Measurements from ENCODE around the gene ATL1.

ATL1 gene

DNA sequence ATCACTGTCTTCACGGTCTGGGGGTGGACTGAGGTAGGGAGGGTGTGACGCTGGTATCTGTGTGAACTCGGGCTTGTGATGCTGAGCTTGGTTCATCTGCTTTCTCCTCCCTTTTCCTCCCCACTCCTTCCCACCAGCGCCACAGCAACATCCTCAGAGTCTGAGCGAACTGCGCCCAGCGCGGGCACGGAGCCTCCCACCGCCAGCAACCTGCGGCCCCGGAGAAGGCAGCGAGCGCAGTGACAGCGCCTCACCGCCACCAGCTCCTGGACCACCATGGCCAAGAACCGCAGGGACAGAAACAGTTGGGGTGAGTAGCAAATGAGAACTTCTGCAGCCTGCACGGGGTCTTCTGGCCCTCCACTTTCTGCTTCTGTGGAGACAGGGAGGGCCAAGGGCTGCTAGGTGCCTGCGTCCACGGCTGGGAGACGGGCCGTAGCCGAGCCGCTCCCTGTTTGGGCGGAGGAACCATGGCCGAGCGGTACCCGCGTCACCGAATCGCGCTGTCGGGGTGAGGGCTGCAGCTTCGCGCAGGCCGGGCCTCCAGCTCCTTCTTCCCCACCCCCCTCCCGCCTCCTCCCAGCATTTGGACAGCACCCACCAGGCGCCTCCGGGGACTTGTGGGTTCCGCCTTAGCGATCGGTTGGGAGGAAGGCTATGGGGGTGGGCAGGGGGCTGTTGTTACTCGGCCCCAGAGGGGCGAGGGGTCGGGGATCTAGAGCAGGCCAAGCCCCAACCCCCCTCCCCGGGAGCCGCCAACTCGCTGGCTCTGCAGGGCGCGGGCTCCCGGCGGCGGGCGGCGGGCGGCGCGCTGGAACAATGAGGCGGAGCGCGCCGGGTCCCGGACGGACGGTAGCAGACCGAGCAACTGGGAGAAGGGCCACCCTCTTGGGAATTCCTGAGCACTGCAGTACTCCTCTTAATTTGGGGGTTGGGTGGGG is at the start of gene ATL1:
Gene ATL1 (plus strand): TSS at position 156 of the 941 bp plus-strand sequence. CDS start 121 bp downstream, at position 277.
- DNase-seq: peak; percentile 71 to 73

DNA sequence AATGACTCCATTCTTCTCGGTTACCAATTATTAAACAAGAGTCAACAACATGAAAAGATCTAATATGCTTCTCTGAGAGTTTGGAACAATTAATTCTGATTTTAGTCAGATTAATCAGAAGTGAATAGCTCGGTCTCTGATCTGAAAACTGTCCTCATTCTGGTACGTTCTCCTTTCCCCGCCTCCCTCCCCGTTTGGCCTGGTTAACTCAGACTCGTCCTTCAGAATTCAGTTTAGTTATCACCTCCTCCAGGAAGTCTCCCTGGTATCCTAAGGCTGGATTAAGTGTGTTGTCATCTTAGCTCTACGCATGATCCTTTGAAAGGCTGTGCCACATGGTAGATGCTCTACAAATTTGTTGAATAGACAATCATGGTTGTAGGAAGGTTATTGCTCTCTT is 49.8 kb upstream of the ATL1 start:
- no peak for DNase-seq

DNA sequence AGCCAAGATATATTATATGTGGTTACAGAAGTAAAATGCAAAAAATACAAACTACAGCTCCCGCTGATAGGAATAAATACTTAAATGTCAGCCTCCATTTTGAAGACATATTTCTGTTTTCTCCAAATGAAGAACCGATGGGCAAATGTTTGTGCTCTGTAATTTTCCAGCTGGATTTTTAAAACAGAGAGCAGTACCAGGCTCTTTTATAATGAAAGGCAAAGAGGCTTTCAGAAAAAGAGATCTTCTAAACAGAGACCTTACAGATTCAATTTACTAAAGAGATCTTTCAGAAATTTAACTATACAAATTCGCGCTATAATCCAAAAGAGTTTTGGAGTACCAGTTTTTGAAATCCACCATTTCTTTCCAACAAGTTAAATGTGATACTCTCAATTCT is 47.5 kb upstream of the ATL1 start:
- no peak for DNase-seq

DNA sequence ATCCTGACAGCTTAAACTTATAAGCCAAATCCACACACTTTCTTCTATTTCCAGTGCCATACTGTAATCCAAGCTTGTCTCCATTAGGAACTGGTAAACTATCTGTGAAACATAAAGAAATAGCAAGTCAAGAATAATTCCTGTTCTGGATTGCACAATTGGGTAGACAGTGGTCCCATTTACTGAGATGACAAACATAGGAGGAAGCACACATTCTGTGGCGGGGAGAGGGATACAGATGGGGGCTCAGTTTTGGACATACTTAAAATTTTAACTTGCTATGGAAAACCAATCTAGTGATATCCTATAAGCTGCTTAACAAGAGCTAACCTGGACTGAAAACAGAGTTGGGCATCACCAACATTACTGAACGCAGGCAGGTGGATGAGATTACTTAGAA is 43.9 kb upstream of the ATL1 start:
- no peak for DNase-seq

DNA sequence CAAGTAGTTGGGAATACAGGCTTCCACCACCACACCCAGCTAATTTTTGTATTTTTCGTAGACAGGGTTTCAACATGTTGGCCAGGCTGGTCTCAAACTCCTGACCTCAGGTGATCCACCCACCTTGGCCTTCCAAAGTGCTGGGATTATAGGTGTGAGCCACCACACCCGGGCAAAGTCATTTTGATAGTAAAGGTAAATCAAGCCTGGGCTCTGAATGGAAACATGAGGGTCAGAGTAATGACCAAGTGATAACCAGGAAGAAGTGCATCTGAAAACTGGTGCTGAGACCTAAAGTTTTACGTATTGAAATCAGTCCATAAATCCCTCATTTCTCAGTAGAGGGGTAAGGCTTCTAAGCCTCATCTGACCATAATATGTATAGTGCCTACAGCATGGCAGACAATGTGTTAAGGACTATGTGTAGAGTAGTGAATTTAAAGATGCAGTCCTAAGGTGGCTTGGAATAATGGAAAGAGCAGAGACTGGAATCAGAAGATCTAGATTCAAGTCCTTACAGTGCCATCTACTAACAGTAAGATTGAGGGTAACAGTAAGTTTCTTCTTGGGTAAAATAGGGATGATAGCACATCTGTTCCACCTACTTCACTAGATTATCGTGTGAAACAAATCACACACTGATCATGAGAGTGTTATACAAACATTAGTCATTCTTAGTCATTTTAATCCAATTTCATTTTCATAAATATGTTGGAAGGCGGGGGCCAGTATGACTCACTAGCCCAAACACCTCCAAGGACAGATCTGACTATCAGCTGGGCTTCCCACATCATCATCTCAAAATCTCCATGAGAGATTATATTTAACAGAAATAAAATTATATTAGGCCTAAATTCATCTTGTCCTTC is 38.8 kb upstream of the ATL1 start:
- DNase-seq: no peak

DNA sequence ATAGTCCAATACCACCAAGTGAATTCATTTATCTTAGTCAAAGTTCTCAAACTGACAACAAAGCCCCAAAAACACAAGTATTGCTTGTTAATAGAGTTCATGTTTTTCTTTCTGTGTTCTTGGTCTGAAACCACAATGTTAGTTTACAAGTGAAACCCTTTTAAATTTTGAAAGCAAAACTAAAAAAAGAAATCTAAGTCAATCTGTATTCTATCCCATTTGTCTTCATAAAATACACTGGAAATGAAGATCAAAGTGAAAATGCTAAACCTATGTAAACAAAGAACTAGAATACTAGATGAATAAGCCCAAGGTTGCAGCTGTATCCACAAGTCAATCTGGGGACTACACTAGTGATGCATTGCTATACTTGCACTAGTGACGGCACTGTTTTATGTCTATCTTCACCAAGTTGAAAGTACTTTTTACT is 38.0 kb upstream of the ATL1 start:
- peak; percentile 38 to 59 for DNase-seq

DNA sequence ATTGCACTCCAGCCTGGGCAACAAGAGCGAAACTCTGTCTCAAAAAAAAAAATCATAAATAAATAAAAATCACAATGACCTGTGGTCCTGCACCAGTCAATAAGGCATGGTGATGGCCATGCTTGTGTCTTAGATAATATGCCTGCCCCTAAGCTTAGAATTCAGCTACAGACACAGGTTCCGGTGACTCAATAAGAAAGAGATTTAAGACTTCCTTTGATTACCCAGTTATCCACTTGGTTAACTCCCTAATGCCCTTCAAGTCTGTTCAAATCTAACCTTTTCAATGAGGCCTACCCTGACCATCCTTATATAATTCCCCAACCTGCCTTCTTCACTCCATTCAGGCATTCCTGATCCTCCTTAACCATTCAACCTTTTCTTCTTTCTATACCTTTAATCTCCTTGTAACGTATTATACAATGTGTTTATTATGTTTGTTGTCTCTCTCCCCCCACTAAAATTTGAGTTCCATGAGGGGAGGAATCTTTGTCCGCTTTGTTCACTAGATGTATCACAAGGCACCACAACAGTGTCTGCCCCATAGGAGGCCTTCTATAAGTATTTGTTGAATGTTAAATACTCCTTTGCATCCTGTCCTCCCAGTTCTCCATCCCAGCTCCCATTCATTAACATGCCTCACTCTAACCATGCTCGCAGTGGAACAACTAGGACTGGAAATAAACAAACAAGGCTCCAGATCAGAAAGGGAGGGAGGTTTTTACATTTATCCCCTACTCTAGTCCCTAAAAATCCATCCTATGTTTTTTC is 36.5 kb upstream of the ATL1 start:
- no peak for DNase-seq

DNA sequence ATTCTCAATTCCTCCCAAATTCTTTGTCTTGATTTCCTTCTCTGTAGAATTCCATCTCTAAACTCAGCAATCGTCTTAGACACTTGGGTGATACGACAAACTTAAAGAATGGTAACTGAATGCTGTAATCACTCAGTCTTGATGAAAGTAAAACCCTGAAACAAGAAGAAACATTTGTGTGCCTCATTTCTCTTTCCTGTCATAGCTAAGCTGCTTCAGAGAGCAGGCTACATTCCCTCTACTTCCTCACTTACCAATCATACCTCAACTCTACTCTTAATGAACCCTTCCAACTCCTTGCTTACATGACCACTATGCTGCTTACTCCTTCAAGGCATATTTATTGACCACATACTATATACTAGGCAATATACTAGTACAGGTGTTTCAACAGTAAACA is 35.9 kb upstream of the ATL1 start:
- no peak for DNase-seq

DNA sequence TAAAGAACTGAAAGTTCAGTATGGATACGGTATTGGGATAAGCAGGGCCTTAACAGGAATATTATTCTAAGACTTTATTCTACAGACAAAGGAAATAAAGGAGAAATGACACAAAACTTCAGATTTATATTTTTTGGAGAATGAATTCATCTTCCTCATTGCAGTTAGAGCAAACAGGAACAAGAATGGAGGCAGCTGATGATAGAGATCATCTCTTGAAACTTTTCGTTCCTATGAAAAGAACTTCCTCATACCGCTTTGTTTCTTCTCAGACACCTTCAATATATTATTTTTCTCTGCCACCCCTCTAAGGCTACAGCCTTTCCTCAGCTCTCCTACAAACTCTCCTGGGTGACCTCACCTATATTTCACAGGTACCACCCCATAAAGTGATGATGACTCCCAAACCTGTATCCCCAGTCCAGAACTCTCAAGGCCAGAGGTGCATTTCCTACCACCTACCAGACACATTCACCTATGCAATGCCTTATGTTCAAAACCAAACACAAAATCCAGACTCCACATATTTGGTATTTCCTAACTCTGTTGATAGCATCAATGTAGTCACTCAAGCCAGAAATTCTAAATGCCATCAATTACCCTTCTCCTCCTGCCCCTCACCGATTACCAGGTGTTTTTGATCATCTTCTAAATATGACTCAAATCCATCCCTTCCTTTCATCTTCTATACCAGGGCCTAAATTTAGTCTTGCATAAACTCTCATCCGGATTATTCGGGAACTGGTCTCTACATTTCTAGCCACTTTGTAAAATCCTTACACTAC is 35.0 kb upstream of the ATL1 start:
- no peak for DNase-seq

DNA sequence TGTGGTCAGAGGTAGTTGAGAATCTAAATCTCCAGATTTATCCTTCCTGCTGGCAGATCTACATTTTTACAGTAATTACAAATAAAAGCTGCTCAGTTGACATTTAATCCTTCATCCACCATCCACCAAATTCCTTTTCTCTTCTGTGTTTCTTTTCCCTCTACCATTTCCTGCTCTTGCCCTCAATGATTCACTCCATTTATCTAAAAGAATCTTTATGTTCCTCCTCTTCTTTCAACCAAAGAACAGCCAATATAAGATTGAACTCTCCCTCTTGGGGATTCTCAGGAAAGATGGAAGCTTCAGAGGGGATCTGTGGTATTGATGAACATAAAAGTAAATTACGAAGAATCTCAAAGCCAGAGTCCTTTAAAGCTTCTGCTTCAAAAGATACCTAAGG is 31.9 kb upstream of the ATL1 start:
- no peak for DNase-seq

DNA sequence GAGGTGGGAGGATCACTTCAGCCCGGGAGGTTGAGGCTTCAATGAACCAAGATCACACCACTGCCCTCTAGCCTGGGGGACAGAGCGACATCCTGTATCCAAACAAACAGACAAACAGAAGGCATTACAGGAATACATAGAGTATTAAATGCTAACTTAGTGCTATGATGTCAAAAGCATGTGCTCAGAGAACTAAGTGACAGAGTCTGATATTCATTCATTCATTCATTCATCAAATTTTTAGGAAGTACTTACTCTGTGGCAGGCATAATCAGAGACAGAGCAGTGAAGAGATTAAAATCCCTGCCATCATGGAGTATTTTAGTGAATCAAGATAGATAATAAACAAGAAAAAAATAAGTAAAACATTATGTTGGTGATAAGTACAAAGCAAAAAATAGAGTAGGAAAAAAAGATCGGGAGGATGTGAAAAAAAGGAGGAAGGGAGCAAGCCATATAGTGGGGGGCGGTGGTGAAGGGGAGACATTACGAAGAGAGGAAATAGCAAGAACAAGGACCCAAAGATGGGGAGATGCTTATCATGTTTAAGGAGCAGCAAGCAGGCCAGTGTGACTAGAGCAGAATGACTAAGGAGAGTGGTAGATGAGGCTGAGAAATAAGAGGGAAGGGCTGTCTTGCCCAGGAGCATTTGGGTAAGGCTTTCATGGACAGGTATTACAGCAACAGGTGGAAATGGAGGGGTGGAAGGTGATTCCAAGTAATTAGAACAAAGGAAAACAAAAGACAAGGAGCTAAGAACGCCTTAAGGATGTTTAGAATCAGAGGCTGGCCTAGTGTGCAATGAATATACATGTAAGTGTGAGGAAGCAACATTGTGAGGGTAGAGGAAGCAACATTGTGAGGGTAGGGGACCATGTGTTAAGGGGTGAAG is 30.4 kb upstream of the ATL1 start:
- DNase-seq: no peak

DNA sequence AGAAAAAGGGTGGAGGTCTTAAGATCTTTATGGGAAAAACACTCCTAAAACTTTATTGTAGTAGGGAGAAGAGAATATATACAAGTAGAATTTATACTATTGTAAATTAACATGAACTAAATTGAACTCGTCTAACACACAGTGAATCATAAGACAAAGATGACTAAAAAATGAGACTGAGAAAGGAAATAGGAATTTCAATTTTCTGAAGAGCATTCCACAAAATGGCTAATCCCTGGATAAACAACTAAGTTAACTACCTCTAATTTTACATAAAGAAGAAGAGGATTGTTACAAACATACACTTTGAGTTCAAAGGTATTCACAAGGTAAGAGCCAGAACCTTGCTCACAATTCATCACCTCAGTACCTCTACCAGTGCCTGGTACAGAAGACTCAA is 29.6 kb upstream of the ATL1 start:
- no peak for DNase-seq

DNA sequence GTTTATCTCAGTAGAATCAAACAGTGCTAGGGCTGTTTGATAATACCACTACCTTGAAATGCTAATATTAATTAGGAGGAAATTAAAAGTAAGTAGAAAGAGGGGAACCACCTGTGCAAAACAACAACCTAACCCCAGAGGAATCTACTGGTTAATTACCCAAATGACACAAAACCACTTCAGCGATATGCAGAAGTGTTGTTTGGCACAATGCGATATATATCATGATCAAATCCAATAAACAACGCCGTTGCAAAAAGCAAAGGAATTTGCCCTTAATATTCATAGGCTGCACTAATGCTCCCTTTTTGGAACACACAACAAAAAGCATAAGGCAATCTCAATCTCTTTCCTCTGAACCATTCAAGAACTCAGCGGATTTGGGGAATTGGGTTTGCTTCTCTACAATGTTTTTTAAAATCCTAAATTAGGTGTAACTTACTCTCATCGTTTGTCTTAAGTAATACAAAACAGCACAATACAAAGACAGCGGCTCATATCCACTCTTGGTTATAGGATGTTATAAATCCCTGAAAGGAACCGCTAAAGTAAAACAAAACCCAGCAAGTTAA is 29.1 kb upstream of the ATL1 start:
- no peak for DNase-seq

DNA sequence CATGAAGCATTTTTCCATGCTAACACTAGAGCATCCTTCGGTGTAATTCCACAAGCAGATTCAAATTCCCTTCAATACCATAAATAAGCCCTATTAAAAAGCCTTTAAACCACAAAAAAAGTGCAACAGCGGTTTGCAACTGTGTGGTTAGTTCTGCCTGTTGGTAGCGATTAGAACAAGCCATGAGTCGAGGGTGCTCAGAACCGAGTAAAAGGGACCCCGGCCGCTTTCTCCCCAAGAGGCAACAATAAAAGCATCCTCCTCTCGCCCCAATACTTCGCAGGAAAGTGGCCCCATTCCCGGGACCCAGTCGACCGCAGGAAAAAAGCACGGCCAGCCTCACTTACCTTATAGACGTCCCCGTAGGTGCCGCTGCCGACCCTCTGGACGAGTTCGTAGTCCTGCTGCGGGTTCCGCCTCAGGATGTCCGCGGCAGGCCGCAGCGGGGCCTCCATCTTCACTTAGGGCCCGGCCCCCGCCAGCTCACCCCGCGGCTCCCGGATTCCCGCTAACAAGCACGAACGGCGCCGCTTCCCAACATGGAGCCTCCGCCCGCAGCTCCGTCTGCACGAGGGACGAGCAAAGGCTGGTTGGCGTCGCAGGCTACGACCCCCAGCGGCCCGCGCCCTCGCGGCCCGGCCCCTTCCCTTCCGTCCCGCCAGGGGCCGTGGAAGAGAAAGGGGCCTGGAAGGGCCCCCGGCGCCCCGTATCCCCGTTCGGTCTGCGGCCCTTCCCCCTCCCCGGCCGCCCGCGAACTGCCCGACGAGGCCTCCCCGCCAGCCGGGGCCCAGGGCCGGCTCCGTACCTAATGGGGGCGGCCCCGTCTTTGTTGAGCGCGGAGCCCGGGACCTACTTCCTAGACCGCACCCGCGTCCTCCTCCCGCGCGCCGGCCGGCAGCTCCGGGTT is 28.1 kb upstream of the ATL1 start:
- peak in 1 of 2 experiments; percentile 56 for DNase-seq

DNA sequence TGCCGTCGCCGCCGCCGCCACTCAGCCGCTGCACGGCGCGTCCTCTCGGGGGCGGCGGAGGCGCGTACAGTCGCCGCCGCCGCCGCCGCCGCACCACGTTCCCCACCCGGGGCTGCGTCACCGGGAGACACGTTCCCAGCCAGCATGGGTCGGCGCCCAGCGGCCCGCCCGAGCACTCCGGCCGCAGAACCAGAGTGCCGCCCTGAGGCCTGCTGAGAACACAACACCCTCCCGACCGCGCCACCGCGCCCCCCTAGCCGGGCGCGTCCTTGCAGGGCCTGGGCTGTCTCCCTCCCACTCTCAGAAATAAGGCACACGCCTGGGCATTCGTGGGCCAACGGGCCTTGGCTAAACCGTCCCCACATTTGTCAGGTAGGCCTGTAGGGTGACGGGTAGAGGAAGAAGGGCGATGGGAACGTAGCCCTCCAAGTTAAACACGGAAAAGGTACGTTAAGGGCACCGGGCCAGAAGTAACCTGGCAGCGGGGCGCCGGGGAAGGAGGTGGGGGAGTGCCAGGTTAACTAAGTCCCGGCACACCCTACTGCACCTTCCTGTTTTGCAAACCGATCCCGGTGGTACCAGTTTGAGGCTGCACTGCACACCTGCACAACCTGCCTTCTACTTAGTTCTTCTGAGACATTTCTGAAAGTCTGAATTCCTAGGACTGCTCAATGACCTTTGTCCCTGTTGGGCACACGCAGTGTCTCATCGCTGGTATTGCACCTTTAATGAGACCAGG is 27.3 kb upstream of the ATL1 start, which contains the start of gene MAP4K5:
Gene MAP4K5 (minus strand): TSS at position 68 of the 739 bp plus-strand sequence. CDS start 520 bp downstream, outside the sequence.
- peak; percentile 87 to 93 for DNase-seq

DNA sequence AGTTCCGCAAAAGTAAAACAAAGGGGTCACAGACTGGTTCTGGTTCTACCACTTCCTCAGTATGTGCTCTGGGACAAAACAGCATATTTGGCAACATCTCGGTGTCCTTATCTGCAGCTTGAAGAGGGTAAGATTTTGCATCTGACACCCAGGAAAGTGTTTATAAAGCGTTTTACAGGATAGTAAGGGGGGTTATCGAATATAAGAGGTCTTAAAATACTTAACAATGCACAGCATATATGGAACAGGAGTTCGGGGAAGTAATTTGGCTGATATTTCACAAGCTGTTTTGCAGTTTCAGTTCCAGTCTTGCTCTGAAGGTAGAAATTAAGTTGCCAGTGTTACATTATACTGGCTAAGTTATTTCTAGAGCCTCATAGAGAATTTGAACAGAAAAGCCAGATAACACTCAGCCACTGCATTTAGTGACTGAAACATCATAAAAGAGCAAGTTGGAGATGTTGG is 26.7 kb upstream of the ATL1 start:
- no peak for DNase-seq

DNA sequence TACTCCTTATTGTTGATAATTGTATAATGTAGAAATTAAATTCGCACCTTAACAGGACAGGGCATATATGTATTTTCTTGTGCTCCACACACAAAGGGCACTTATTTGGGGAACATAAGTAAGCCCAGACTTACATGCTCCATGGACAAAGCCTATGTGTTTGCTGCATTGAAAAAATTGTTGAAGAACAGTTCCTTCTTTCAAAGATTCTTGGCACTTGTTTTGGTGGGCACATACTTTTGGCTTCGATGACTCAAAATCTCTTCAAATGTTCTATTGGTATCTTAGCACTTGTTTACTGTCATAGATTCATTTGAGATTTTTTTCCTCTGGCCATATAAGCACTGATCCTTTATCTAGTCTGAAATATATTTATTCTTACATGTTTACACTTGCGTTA is 26.1 kb upstream of the ATL1 start:
- DNase-seq: no peak

DNA sequence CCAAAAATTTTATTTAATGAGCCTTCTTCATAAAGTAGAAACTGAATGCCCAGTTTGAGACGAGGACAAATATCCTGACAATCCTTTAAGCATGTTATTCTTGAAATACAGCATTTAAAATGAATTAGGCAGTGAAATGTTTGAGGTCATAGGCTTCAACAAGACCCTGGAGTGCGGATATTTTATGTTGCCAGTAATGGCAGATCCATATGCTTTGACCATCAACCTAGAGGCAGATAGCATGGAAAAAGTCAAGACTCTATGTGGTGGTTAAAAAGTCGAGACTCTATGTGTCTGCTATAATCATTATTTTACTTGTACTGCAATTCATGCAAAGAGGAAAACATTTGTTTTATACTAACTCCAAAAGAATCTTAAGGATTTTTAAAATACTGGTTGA is 25.5 kb upstream of the ATL1 start:
- no peak for DNase-seq

DNA sequence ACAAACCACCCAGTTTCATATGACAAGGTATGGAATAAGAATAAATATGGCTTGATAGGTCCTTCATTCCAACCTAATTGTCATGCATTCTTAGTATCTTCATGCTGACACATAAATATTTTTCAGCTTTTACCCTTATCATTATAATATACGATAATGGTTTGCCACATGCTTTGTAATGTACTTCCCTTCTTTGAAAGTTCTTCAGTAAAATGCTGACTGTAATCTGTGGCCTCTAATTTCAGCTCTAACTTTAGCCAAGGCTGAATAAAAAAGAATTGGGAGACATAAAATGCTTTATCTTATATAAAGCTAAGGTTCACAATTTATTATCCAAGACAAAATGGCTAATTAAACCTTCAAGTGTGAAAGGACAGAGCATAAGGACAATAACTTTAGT is 24.9 kb upstream of the ATL1 start:
- no peak for DNase-seq

All from SHP77 (cell line).